Gastroesophageal sphincter (tissue), 3 donors: ENCODE data around the gene GPHN.

Experiments used
- EP300 ChIP-seq: sonication (generic); formaldehyde crosslinking; IDR thresholded peaks from one replicate; pipeline ENCODE4 v1.6.1; 2017; ENCODE audit warnings: antibody characterized with exemption, mild to moderate bottlenecking
- POLR2A ChIP-seq, 2 donors: fragments of 450-650 bp; IDR thresholded peaks; one replicate each; pipeline ENCODE4 v1.6.1; 2017; ENCODE audit warnings: antibody characterized with exemption in 2 of 2, mild to moderate bottlenecking in 2 of 2, moderate library complexity in 1 of 2
- TF ChIP-seq, protein P1 (sequence below), 4 experiments: fragments of 200-600 bp in 2 of 4; fragments of 450-650 bp in 2 of 4; sonication (generic) in 1 of 4; IDR thresholded peaks; one replicate each; pipeline ENCODE4 v1.5.1; 2017 to 2019; ENCODE audit warnings: antibody characterized with exemption in 4 of 4, mild to moderate bottlenecking in 2 of 4, moderate library complexity in 2 of 4

DNA sequence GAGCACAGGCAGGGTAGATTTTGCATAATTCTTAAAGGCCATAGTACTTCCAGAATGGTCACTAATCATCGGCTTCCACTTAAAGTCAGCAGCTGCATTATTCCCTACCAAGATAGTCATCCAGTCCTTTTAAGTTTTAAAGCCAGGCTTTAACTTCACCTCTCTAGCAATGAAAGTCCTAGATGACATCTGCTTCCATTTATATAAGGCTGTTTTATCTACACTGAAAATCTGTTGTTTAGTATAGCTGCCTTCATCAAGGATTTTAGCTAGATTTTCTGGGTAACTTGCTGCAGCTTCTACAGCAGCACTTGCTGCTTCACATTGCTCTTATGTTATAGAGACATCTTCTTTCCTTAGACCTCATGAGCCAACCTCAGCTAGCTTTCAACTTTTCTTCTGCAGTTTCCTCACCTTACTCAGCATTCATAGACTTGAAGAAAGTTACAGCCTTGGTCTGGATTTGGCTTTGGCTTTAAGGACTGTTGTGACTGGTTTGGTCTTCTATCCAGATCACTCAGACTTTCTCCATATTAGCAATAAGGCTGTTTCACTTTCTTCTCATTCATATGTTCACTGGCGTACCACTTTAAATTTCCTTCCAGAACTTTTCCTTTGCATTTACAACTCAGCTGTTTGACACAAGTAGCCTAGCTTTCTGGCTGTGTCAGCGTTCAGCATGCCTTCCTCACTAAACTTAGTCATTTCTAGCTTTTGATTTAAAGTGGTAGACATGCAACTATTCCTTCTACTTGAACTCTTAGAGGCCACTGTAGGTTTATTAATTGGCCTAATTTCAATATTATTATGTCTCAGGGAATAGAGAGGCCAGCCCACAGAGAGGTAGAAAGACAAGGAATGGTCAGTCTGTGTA, 471.4 kb downstream of the GPHN start:
- no peak for TF ChIP-seq POLR2A (IDR thresholded peaks at IDR 0.05)
- TF ChIP-seq, protein P1, sequence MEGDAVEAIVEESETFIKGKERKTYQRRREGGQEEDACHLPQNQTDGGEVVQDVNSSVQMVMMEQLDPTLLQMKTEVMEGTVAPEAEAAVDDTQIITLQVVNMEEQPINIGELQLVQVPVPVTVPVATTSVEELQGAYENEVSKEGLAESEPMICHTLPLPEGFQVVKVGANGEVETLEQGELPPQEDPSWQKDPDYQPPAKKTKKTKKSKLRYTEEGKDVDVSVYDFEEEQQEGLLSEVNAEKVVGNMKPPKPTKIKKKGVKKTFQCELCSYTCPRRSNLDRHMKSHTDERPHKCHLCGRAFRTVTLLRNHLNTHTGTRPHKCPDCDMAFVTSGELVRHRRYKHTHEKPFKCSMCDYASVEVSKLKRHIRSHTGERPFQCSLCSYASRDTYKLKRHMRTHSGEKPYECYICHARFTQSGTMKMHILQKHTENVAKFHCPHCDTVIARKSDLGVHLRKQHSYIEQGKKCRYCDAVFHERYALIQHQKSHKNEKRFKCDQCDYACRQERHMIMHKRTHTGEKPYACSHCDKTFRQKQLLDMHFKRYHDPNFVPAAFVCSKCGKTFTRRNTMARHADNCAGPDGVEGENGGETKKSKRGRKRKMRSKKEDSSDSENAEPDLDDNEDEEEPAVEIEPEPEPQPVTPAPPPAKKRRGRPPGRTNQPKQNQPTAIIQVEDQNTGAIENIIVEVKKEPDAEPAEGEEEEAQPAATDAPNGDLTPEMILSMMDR (IDR thresholded peaks at IDR 0.05), result no peak
- no peak for TF ChIP-seq EP300
